Mesendoderm (in vitro differentiated cells): ENCODE measurements around the gene CBR1.

Experiments
- DNase-seq: peaks from one replicate; pipeline ENCODE4 v3.0.0; 2013
- H2AK5ac ChIP-seq: 2 replicates; pipeline ENCODE4 v1.6.1; 2013; ENCODE audit warnings: low read length, inconsistent platforms
- H2BK120ac ChIP-seq: 2 replicates; pipeline ENCODE4 v1.6.1; 2013; ENCODE audit warnings: low read depth, mild to moderate bottlenecking, low read length, moderate library complexity, mixed read lengths
- H2BK15ac ChIP-seq: replicated peaks from 2 replicates; pipeline ENCODE4 v1.6.1; 2013; ENCODE audit warnings: low read depth, mild to moderate bottlenecking, moderate library complexity
- H2BK5ac ChIP-seq: 2 replicates; pipeline ENCODE4 v1.6.1; 2013; ENCODE audit warnings: low read length, inconsistent platforms
- H3K18ac ChIP-seq: 2 replicates; pipeline ENCODE4 v1.6.1; 2013; ENCODE audit warnings: mild to moderate bottlenecking, low read length, mixed read lengths
- H3K23ac ChIP-seq: one replicate; pipeline ENCODE4 v1.6.1; 2013; ENCODE audit warnings: low read length
- H3K27ac ChIP-seq: 2 replicates; pipeline ENCODE4 v1.5.1; 2013; ENCODE audit warnings: low read depth, mild to moderate bottlenecking, inconsistent platforms, low read length, moderate library complexity
- H3K27me3 ChIP-seq: 2 replicates; pipeline ENCODE4 v1.6.1; 2013; ENCODE audit warnings: low read length, control low read depth, mild to moderate bottlenecking, inconsistent platforms; ENCODE audit not compliant: insufficient read depth, poor library complexity
- H3K36me3 ChIP-seq: 2 replicates; pipeline ENCODE4 v1.6.1; 2013; ENCODE audit warnings: low read length, inconsistent platforms; ENCODE audit not compliant: control insufficient read depth, insufficient read depth
- H3K4ac ChIP-seq: one replicate; pipeline ENCODE4 v1.6.1; 2013; ENCODE audit warnings: low read depth, mild to moderate bottlenecking, low read length, moderate library complexity
- H3K4me1 ChIP-seq: 2 replicates; pipeline ENCODE4 v1.6.1; 2013; ENCODE audit warnings: low read depth, low read length, inconsistent platforms; ENCODE audit not compliant: control insufficient read depth
- H3K4me2 ChIP-seq: 2 replicates; pipeline ENCODE4 v1.6.1; 2013; ENCODE audit warnings: low read length
- H3K4me3 ChIP-seq: 2 replicates; pipeline ENCODE4 v1.5.1; 2013; ENCODE audit warnings: mild to moderate bottlenecking, low read length
- H3K56ac ChIP-seq: one replicate; pipeline ENCODE4 v1.6.1; 2013; ENCODE audit warnings: low read length
- H3K79me1 ChIP-seq: 2 replicates; pipeline ENCODE4 v1.6.1; 2013; ENCODE audit warnings: low read length, inconsistent platforms
- H3K79me2 ChIP-seq: 2 replicates; pipeline ENCODE4 v1.6.1; 2013; ENCODE audit warnings: mild to moderate bottlenecking, low read length; ENCODE audit not compliant: control insufficient read depth, insufficient read depth
- H3K9ac ChIP-seq: 2 replicates; pipeline ENCODE4 v1.6.1; 2013; ENCODE audit warnings: low read length, inconsistent platforms
- H4K5ac ChIP-seq: one replicate; pipeline ENCODE4 v1.6.1; 2013; ENCODE audit warnings: low read length
- H4K8ac ChIP-seq: one replicate; pipeline ENCODE4 v1.6.1; 2013; ENCODE audit warnings: low read depth, mild to moderate bottlenecking, control low read depth, low read length, moderate library complexity
- WGBS: extraction: QIAGEN DNeasy Blood & Tissue Kit; methylation state at CpG from one replicate; pipeline ENCODE4 v1.1.7; 2013; ENCODE audit warnings: low lambda C conversion rate, missing lambda C conversion rate; ENCODE audit not compliant: insufficient coverage; ENCODE audit errors: extremely low coverage; 5-methylcytosine and 5-hydroxymethylcytosine counted together

Gene CBR1

DNA sequence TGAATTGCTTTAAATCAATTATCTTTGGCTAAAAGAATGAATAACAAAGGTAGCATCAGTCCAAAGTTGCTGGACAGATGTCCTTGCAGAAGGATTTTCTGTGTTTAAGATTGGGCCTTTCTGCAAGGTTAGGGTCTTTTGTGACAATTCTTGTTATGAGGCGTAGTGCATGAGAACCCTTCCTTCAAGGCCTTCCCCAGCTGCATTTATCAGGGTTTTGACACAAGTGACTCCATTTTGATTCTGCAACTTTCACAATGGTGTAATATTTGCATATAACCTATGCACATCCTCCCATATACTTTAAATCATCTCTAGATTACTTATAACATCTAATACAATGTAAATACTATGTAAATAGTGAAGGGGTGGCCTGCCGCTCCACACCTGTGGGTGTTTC, 8.4 kb upstream of the CBR1 start:
- no peak overlapping the region for H2BK15ac ChIP-seq
- H3K27ac ChIP-seq = no peak overlapping the region

DNA sequence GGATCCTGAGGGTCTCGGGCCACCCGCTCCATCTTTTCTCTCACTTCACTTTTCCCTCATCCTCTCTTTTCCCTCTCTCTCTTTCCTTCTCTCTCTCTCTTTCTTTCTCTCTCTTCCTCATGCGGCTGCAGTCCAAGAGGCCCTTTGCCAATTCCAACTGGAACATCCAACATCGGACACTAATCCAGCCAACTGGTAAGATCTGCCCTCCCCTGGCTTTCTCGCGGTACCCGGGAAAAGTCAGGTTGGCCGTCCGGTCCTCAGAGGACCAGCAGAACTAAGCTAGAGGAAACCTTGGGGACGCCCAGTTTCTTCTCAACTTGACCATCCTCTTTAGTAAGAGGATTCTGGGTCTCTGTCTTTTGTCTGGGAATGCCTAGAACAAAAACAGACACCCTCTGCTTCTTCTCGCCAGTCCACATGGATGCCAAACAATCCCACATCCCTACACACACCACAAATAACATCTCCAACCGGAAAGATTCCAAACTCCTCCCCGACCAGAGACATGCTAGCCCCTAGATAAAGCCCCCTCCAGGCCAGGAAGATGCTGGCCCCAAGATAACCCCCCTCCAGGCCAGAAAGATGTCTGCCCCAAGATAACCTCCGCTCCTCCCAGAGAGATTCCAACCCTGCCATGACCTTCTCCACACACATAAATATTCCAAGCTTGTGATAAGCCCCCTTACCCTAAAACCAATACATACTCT, 6.3 kb upstream of the CBR1 start:
- peak; percentile 22 for DNase-seq
- Histone ChIP-seq H3K36me3 (no peaks in the 10 kb centered on the region), H3K27me3 (no peaks in the 10 kb centered on the region), H4K8ac (no peak overlapping the region), H3K27ac (no peak overlapping the region), H3K79me2 (no peaks in the 10 kb centered on the region), H3K4me2 (no peak overlapping the region), H4K5ac (no peak overlapping the region), H3K4me3 (no peak overlapping the region), H3K4me1 (no peaks in the 10 kb centered on the region), H3K18ac (no peak overlapping the region), H3K79me1 (no peaks in the 10 kb centered on the region), H3K9ac (no peak overlapping the region), H2BK5ac (no peak overlapping the region), H2AK5ac (no peak overlapping the region), H2BK120ac (no peak overlapping the region), H2BK15ac (no peak overlapping the region), H3K4ac (no peak overlapping the region), H3K56ac (no peak overlapping the region), H3K23ac (no peak overlapping the region)
- no CpG with 5 or more reads among the region's 14 CpGs for WGBS

More for the DNA sequence above, 8.4 kb upstream of the CBR1 start:
- peaks cover 2% of the 10 kb centered on the region for H3K79me1 ChIP-seq
- H3K4me3 ChIP-seq = no peak overlapping the region
- no peak overlapping the region for H3K4ac ChIP-seq
- no peak overlapping the region for H3K18ac ChIP-seq
- DNase-seq = no peak
- H2BK5ac ChIP-seq = no peak overlapping the region
- no peaks in the 10 kb centered on the region for H3K4me1 ChIP-seq
- WGBS = no CpG with 5 or more reads among the region's 2 CpGs
- H4K8ac ChIP-seq = no peak overlapping the region
- no peaks in the 10 kb centered on the region for H3K36me3 ChIP-seq
- H3K56ac ChIP-seq = no peak overlapping the region
- no peak overlapping the region for H3K4me2 ChIP-seq
- H3K9ac ChIP-seq = no peak overlapping the region
- no peak overlapping the region for H2AK5ac ChIP-seq
- H3K79me2 ChIP-seq = no peaks in the 10 kb centered on the region
- no peak overlapping the region for H4K5ac ChIP-seq
- no peaks in the 10 kb centered on the region for H3K27me3 ChIP-seq
- H2BK120ac ChIP-seq = no peak overlapping the region
- no peak overlapping the region for H3K23ac ChIP-seq

DNA sequence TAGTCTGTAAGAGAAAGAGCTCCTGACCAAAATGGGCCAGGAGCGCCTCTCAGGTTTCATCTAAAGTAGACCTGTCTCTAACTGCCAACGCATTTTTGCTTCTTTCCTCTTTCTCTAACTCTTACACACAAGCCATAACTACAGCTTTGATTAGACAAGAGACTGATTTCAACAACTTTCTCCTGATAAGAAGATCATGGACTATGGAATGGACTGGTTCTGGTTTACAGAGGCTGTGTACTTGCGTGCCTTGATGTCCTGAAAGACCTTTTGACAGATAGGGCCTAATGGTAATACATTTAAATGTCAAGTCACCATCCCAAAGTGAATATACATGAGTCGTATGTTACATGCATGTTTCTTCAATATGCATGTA, 5.8 kb upstream of the CBR1 start:
- Histone ChIP-seq H3K4ac (no peak overlapping the region), H3K4me1 (no peaks in the 10 kb centered on the region), H3K4me3 (no peak overlapping the region), H3K79me2 (no peaks in the 10 kb centered on the region), H2BK5ac (no peak overlapping the region), H3K79me1 (no peaks in the 10 kb centered on the region), H4K5ac (no peak overlapping the region), H3K27me3 (no peaks in the 10 kb centered on the region), H3K18ac (no peak overlapping the region), H4K8ac (no peak overlapping the region), H2BK15ac (no peak overlapping the region), H2AK5ac (no peak overlapping the region), H3K9ac (no peak overlapping the region), H3K36me3 (no peaks in the 10 kb centered on the region), H3K56ac (no peak overlapping the region), H2BK120ac (no peak overlapping the region), H3K4me2 (no peak overlapping the region), H3K27ac (no peak overlapping the region), H3K23ac (no peak overlapping the region)
- no CpG with 5 or more reads among the region's 4 CpGs for WGBS
- no peak for DNase-seq

DNA sequence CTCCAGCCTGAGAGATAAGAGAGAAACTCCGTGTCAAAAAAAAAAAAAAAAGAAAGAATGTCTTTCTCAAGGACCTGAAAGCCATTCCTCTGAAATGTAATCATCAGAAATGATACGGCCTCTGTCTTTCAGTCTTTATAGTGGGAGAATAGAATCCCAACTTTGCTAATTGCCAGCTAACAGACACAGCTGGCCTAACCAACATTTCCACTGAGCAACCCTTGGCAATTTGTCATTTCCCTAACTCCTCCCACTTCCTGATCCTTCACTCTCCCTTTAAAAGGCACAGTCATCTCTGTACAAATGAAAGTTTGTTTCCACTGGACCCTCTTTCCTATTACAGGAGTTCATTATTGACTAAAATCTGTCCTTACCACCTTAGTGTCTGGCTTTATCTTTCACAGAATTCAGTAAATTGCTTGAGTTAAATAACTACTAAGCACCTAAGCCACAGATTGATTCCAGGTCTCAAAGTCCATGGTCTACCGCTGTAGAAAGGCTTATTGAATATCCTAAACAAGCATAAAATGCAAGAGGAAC, 4.3 kb upstream of the CBR1 start:
- H2AK5ac ChIP-seq = no peak overlapping the region
- H2BK15ac ChIP-seq = no peak overlapping the region
- no peak overlapping the region for H3K4ac ChIP-seq
- H3K4me2 ChIP-seq = no peak overlapping the region
- no peak overlapping the region for H3K4me3 ChIP-seq
- no peak overlapping the region for H3K27ac ChIP-seq
- no peak overlapping the region for H4K8ac ChIP-seq
- H3K4me1 ChIP-seq = no peaks in the 10 kb centered on the region
- no peak overlapping the region for H3K9ac ChIP-seq
- H3K36me3 ChIP-seq = no peaks in the 10 kb centered on the region
- no peaks in the 10 kb centered on the region for H3K27me3 ChIP-seq
- no peak overlapping the region for H2BK5ac ChIP-seq
- H3K79me1 ChIP-seq = no peaks in the 10 kb centered on the region
- no peak overlapping the region for H3K18ac ChIP-seq
- no peak overlapping the region for H3K23ac ChIP-seq
- no peak overlapping the region for H3K56ac ChIP-seq
- WGBS = no CpG with 5 or more reads among the region's 3 CpGs
- H4K5ac ChIP-seq = no peak overlapping the region
- DNase-seq = no peak
- H3K79me2 ChIP-seq = no peaks in the 10 kb centered on the region
- no peak overlapping the region for H2BK120ac ChIP-seq

DNA sequence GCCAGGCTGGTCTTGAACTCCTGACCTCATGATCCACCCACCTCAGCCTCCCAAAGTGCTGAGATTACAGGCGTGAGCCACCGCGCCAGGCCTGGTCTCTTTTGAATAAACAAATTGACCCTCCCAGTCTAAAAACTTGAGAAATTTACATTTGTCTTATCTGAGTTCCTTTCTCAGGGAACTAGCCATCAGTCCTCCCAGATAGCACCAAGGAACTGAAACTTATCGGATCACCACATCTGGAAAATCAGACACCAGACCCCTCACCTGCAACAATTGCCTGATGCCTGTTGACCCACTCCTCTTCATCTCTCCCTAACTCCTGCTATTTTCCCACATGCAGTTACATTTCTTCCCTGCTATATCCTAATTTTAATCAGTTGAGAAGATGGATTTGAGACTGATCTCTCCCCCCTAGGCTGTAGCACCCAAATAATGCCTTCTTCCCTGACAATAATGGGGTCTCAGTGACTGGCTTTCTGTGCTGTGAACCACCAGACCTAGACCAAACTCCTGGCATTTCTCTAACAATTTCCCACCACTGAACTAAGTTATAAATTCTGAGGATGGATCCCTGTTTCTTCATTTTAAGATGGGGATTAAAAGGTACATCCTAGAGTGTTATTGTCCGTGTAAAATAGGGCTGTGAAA, 951 bp upstream of the CBR1 start:
- Histone ChIP-seq H3K56ac (no peak overlapping the region), H3K4me1 (no peaks in the 10 kb centered on the region), H3K4me2 (no peak overlapping the region), H3K79me1 (no peaks in the 10 kb centered on the region), H4K5ac (no peak overlapping the region), H3K4ac (no peak overlapping the region), H3K18ac (no peak overlapping the region), H3K4me3 (no peak overlapping the region), H2BK15ac (no peak overlapping the region), H4K8ac (no peak overlapping the region), H3K36me3 (no peaks in the 10 kb centered on the region), H2BK5ac (no peak overlapping the region), H3K9ac (no peak overlapping the region), H3K27me3 (no peaks in the 10 kb centered on the region), H2AK5ac (no peak overlapping the region), H3K79me2 (peaks cover 1% of the 10 kb centered on the region), H2BK120ac (no peak overlapping the region), H3K23ac (no peak overlapping the region), H3K27ac (no peak overlapping the region)
- WGBS = no CpG with 5 or more reads among the region's 5 CpGs
- DNase-seq = no peak
